ENCODE data around the gene NDUFS7.
A peak's percentile ranks its signal among the peaks of the same experiment; 100 is the strongest.

NDUFS7 gene

GRCh38 chr19:1383312-1384084 lies at the start of gene NDUFS7:
Gene NDUFS7, plus strand, starts transcription at chr19:1383907. Its CDS starts 20 bp downstream, at chr19:1383927.
- peak; percentile 90 for DNase-seq (ENCODE audit: low spot score)

- no peak for DNase-seq (ENCODE audit: low spot score)
These were observed 47.5 kb upstream of the NDUFS7 start for GRCh38 chr19:1336079-1336684.

- no peak for DNase-seq (ENCODE audit: low spot score)
These were observed 42.8 kb upstream of the NDUFS7 start for GRCh38 chr19:1340681-1341469.

- no peak for DNase-seq (ENCODE audit: low spot score)
These were observed 40.7 kb upstream of the NDUFS7 start for GRCh38 chr19:1343041-1343440.

GRCh38 chr19:1349211-1349610 lies 34.5 kb upstream of the NDUFS7 start:
- no peak for DNase-seq (ENCODE audit: low spot score)

GRCh38 chr19:1350867-1351266 lies 32.8 kb upstream of the NDUFS7 start:
- no peak for DNase-seq (ENCODE audit: low spot score)

- DNase-seq (ENCODE audit: low spot score) = no peak
These were observed 32.3 kb upstream of the NDUFS7 start for GRCh38 chr19:1351381-1351851.

GRCh38 chr19:1353144-1353543 lies 30.6 kb upstream of the NDUFS7 start:
- DNase-seq (ENCODE audit: low spot score) = no peak

- DNase-seq (ENCODE audit: low spot score) = no peak
These were observed 28.6 kb upstream of the NDUFS7 start for GRCh38 chr19:1354970-1355567.

GRCh38 chr19:1355568-1356507 lies 27.9 kb upstream of the NDUFS7 start:
- no peak for DNase-seq (ENCODE audit: low spot score)

- DNase-seq (ENCODE audit: low spot score) = no peak
These were observed 27.2 kb upstream of the NDUFS7 start for GRCh38 chr19:1356508-1356865.

GRCh38 chr19:1357531-1358109 lies 26.1 kb upstream of the NDUFS7 start:
- no peak for DNase-seq (ENCODE audit: low spot score)

GRCh38 chr19:1360126-1360817 lies 23.4 kb upstream of the NDUFS7 start:
- DNase-seq (ENCODE audit: low spot score) = no peak

GRCh38 chr19:1360818-1361461 lies 22.8 kb upstream of the NDUFS7 start:
- DNase-seq (ENCODE audit: low spot score) = no peak

- no peak for DNase-seq (ENCODE audit: low spot score)
These were observed 21.9 kb upstream of the NDUFS7 start for GRCh38 chr19:1361601-1362386.

GRCh38 chr19:1362387-1363257 lies 21.1 kb upstream of the NDUFS7 start:
- DNase-seq (ENCODE audit: low spot score) = no peak

GRCh38 chr19:1363599-1363998 lies 20.1 kb upstream of the NDUFS7 start:
- peak; percentile 17 for DNase-seq (ENCODE audit: low spot score)
